GM21717 (cell line): ENCODE results near the gene TIA1.

Experiments
- ATAC-seq: cut with Tn5 transposase; IDR thresholded peaks from one replicate; pipeline ENCODE4 v1.9.1; 2021; ENCODE audit warnings: mild to moderate bottlenecking, moderate library complexity; ENCODE audit not compliant: unreplicated experiment

TIA1 gene

DNA sequence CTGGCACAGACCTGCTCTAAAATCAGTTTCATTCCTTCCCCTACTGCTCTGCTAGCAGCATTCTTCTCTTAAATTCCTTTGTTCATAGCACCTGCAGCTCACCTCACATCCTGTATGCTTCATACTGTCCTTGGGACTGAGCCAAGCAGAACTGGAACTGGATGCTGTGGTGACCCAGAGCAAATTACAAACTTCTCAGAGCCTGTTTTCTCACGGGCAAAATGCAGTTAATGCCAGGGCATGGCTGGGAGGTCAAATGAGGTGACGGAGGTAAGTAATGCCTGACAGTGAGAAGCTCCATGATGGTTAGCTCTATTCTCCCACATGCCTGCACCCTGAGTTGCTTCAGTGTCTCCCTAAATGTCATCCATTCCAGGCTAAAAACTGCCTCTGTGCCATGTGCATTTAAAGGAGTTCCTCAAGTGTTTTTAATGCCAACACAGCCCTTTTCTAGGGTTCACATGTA lies 87.3 kb downstream of the TIA1 start:
- ATAC-seq, result peak; percentile 80

DNA sequence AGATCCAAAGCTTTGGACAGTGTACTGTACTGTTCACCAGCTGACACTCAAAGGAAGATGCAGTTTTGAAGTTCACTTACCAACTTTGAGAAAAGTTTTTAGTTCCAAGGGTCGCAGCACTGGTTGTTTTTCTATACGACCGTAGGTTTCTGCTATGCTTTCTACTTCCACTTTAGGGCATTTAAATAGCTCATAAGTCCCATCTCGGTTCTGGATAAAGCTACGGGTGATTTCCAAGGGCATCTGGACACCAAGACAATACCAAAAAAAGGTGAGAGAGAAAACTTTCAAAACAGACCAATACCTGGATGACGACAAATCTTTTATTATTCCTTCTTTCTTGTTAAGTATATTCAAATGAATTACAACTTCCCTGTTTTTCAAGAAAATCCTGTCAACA lies 87.9 kb downstream of the TIA1 start:
- ATAC-seq, result no peak
